Activated CD4-positive, alpha-beta T cell treated with anti-CD3 and anti-CD28 coated beads, Interleukin-2, amount 50 U/mL, for 24 hours (primary cell): Measurements from ENCODE around the gene KRT9.
"Not testable (repeated sequence)": the region's sequence is repeated elsewhere in the genome, so short reads cannot be mapped to it uniquely, and the experiment has no call there.

Experiments used
- DNase-seq, 2 donors: peaks; one replicate each; pipeline ENCODE4 v3.0.0-alpha.2; 2020; ENCODE audit warnings: low read depth in 1 of 2, low spot score in 1 of 2

Gene KRT9

GRCh38 chr17:41602524-41602923, 30.7 kb upstream of the KRT9 start:
- no peak for DNase-seq

- DNase-seq = no peak
Observed at GRCh38 chr17:41600318-41600717, 28.5 kb upstream of the KRT9 start.

- DNase-seq = no peak
Observed at GRCh38 chr17:41599680-41600079, 27.8 kb upstream of the KRT9 start.

- no peak for DNase-seq
Observed at GRCh38 chr17:41595585-41595984, 23.7 kb upstream of the KRT9 start.

GRCh38 chr17:41594363-41594915, 22.6 kb upstream of the KRT9 start:
- no peak for DNase-seq

GRCh38 chr17:41593306-41593981, 21.6 kb upstream of the KRT9 start:
- no peak for DNase-seq

GRCh38 chr17:41592601-41593305, 20.9 kb upstream of the KRT9 start:
- DNase-seq = no peak

GRCh38 chr17:41589301-41589700, 17.4 kb upstream of the KRT9 start:
- DNase-seq = no peak

- no peak for DNase-seq
Observed at GRCh38 chr17:41588126-41588810, 16.4 kb upstream of the KRT9 start.

GRCh38 chr17:41586863-41587495, 15.1 kb upstream of the KRT9 start, which contains the start of gene KRT14:
KRT14 (minus strand) TSS chr17:41586895; CDS start chr17:41586834, 61 bp downstream.
- no peak for DNase-seq

GRCh38 chr17:41585301-41586056, 13.6 kb upstream of the KRT9 start:
- no peak for DNase-seq

GRCh38 chr17:41584331-41584927, 12.6 kb upstream of the KRT9 start:
- DNase-seq = not testable (repeated sequence)

- DNase-seq = no peak
Observed at GRCh38 chr17:41583137-41584127, 11.6 kb upstream of the KRT9 start.

- not testable (repeated sequence) for DNase-seq
Observed at GRCh38 chr17:41582061-41582968, 10.5 kb upstream of the KRT9 start.

GRCh38 chr17:41581366-41582060, 9.7 kb upstream of the KRT9 start:
- DNase-seq = no peak

- no peak for DNase-seq
Observed at GRCh38 chr17:41580687-41581365, 9.0 kb upstream of the KRT9 start.

- DNase-seq = no peak
Observed at GRCh38 chr17:41580244-41580575, 8.4 kb upstream of the KRT9 start.
